ENCODE results near the gene RASA3. TPM values are rescaled to one million over a fixed set of nuclear protein-coding genes. Genes with fewer than 3 reads are reported as not detected.

RASA3 gene
- total RNA-seq, 1 experiment from 2014 or later = 18.6 TPM

DNA sequence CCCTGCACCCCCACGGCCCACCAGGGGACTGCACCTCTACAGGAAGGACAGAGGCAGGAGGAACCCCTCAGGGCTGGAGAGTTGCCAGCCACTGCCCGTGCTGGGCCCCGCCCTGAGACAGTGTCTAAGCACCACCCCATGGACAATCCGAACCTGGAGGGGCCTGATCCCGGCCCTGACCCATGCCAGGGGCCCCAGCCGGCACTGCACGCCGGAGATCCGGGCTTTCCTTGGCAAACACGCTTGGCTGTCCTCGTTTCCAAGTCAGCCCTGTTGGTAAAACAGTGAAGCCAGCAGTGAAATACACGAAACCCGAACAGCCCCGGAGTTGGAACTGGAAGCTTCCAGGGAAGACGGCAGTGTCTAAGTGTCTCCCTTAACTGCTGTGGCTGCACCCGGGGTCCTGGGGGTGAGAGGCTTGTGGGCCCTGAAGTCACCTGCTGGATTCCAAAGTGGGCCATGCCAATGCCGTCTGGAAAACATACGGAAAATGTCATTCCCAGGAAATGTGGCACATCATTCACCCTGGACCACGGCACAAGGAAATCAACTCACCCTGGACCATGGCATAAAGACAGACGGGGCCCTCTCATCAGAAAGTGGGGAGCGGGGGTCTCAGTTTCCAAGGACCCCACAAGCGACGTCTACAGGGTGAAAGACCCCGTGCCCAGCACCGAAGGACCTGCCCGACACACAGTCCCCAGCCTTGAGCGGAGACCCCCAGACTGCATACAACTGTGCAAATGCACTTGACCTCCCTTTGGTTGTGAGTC, 30.9 kb downstream of the RASA3 start (continued):
- TF ChIP-seq YY1 (IDR thresholded peaks at IDR 0.05; ENCODE audit: extremely low read depth, insufficient replicate concordance, low read depth, low read length) (no peak), JUND (IDR thresholded peaks at IDR 0.05) (no peak), FOSL1 (IDR thresholded peaks at IDR 0.05; ENCODE audit: low read depth) (no peak), SRF (IDR thresholded peaks at IDR 0.05; ENCODE audit: low read depth) (no peak), REST (IDR thresholded peaks at IDR 0.05; ENCODE audit: low read depth) (no peak)

GRCh38 chr13:114100446-114101357, 31.7 kb downstream of the RASA3 start:
- no TSS peak for BruUV-seq (replicated peaks)
- POLR2A ChIA-PET = no interaction called here
- no peak overlapping the region for H3K9ac ChIP-seq (ENCODE audit: low read length)

More at GRCh38 chr13:114100446-114101357, 31.7 kb downstream of the RASA3 start:
- no peaks in the 10 kb centered on the region for H3K27me3 ChIP-seq (ENCODE audit: insufficient read depth, low read length)
- CTCF ChIA-PET = no interaction called here
- H3K79me2 ChIP-seq (ENCODE audit: insufficient read depth, low read length) = peaks cover 39% of the 10 kb centered on the region; the same call in 1 of the 2 replicates
- H3K4me1 ChIP-seq (ENCODE audit: control insufficient read depth in 1 of 2, insufficient read depth in 2 of 2, low read length in 2 of 2) = peaks cover 0 to 13% of the 10 kb centered on the region in 2 experiments; a peak in 2 of 4 replicates
- H2AFZ ChIP-seq (ENCODE audit: low read depth, low read length, poor library complexity, severe bottlenecking) = no peak overlapping the region
- ATAC-seq = no peak
- RAD21 ChIA-PET (ENCODE audit: low non-redundant PET in 1 of 2, low total read pairs in 2 of 2, uncharacterized antibody in 2 of 2, unreplicated experiment in 2 of 2) = no interaction called here
- no peaks in the 10 kb centered on the region for H3K9me2 ChIP-seq (ENCODE audit: insufficient read depth)
- DNase-seq (ENCODE audit: low read depth, low spot score) = no peak
- H3K36me3 ChIP-seq (ENCODE audit: control insufficient read depth in 1 of 2, insufficient read depth in 2 of 2, low read length in 2 of 2) = no peaks in the 10 kb centered on the region
- no peaks in the 10 kb centered on the region for H4K20me1 ChIP-seq (ENCODE audit: insufficient read depth)
- H3K27ac ChIP-seq (ENCODE audit: low read depth, low read length) = peak overlapping the region; percentile 29; the same call in 1 of the 2 replicates
- intact Hi-C loops (cut with micrococcal nuclease) = no loop called here
- no peaks in the 10 kb centered on the region for H3K9me3 ChIP-seq (ENCODE audit: control insufficient read depth in 1 of 2, insufficient read depth in 1 of 2, low read depth in 1 of 2, low read length in 2 of 2)
- TF ChIP-seq ZFX (IDR thresholded peaks at IDR 0.05) = no peak
- TF ChIP-seq POLR2AphosphoS5 (IDR thresholded peaks at IDR 0.05; ENCODE audit: low read depth, low read length) = no peak
- no peak for TF ChIP-seq REST (IDR thresholded peaks at IDR 0.05; ENCODE audit: low read depth)
- no peak for TF ChIP-seq EZH2 (IDR thresholded peaks at IDR 0.05)
- no peak for TF ChIP-seq POLR2A (IDR thresholded peaks at IDR 0.05; ENCODE audit: borderline replicate concordance, extremely low read depth, insufficient read depth, insufficient read length)
- TF ChIP-seq EGR1 (IDR thresholded peaks at IDR 0.05; ENCODE audit: low read depth) = no peak
- no peak for TF ChIP-seq ZNF274 (IDR thresholded peaks at IDR 0.05; ENCODE audit: low read depth, low read length)
- H3K4me2 ChIP-seq (ENCODE audit: low read length) = no peak overlapping the region
- no peak overlapping the region for H3K4me3 ChIP-seq (replicated peaks in 1 of 2; ENCODE audit: low read depth in 1 of 2, low read length in 2 of 2)

Data from HCT116 (cell line).